HG03442 (cell line): ENCODE results near the gene EXOC2.
"Not testable (repeated sequence)": the region's sequence is repeated elsewhere in the genome, so short reads cannot be mapped to it uniquely, and the experiment has no call there.

Source experiments
- ATAC-seq: cut with Tn5 transposase; IDR thresholded peaks from one replicate; pipeline ENCODE4 v1.9.1; 2021; ENCODE audit warnings: mild to moderate bottlenecking, moderate library complexity; ENCODE audit not compliant: unreplicated experiment

EXOC2 gene

GRCh38 chr6:593139-593906 lies 99.6 kb downstream of the EXOC2 start:
- no peak for ATAC-seq

GRCh38 chr6:589090-589489 lies 103.8 kb downstream of the EXOC2 start:
- ATAC-seq: no peak

- ATAC-seq: no peak
These were observed 106.4 kb downstream of the EXOC2 start for GRCh38 chr6:586553-586952.

- ATAC-seq: no peak
These were observed 109.3 kb downstream of the EXOC2 start for GRCh38 chr6:583635-584034.

GRCh38 chr6:583116-583515 lies 109.8 kb downstream of the EXOC2 start:
- no peak for ATAC-seq

GRCh38 chr6:582370-582769 lies 110.6 kb downstream of the EXOC2 start:
- ATAC-seq: no peak

GRCh38 chr6:579339-579738 lies 113.6 kb downstream of the EXOC2 start:
- no peak for ATAC-seq

- ATAC-seq: no peak
These were observed 120.2 kb downstream of the EXOC2 start for GRCh38 chr6:572596-573265.

GRCh38 chr6:571892-572291 lies 121.0 kb downstream of the EXOC2 start:
- no peak for ATAC-seq

GRCh38 chr6:570825-571224 lies 122.1 kb downstream of the EXOC2 start:
- no peak for ATAC-seq

- no peak for ATAC-seq
These were observed 123.9 kb downstream of the EXOC2 start for GRCh38 chr6:568954-569523.

GRCh38 chr6:568085-568484 lies 124.9 kb downstream of the EXOC2 start:
- no peak for ATAC-seq

- no peak for ATAC-seq
These were observed 129.1 kb downstream of the EXOC2 start for GRCh38 chr6:563863-564262.

- ATAC-seq: no peak
These were observed 130.8 kb downstream of the EXOC2 start for GRCh38 chr6:562052-562676.

- not testable (repeated sequence) for ATAC-seq
These were observed 131.6 kb downstream of the EXOC2 start for GRCh38 chr6:561335-561734.

- ATAC-seq: no peak
These were observed 134.0 kb downstream of the EXOC2 start for GRCh38 chr6:558959-559358.

GRCh38 chr6:558089-558488 lies 134.8 kb downstream of the EXOC2 start:
- ATAC-seq: no peak

GRCh38 chr6:551829-552350 lies 141.0 kb downstream of the EXOC2 start:
- no peak for ATAC-seq

GRCh38 chr6:551405-551804 lies 141.5 kb downstream of the EXOC2 start:
- no peak for ATAC-seq

- no peak for ATAC-seq
These were observed 143.0 kb downstream of the EXOC2 start for GRCh38 chr6:549906-550305.

- ATAC-seq: no peak
These were observed 144.4 kb downstream of the EXOC2 start for GRCh38 chr6:548517-548916.

GRCh38 chr6:548091-548490 lies 144.8 kb downstream of the EXOC2 start:
- no peak for ATAC-seq
